NCI-H128 (cell line): Measurements from ENCODE around the gene CD84.
"Not testable (repeated sequence)": the region's sequence is repeated elsewhere in the genome, so short reads cannot be mapped to it uniquely, and the experiment has no call there.

Experiments used
- DNase-seq: peaks from one replicate; lab custom pipeline; 2025; ENCODE audit not compliant: unreplicated experiment; lab: John Stamatoyannopoulos, UW

CD84 gene

GRCh38 chr1:160575112-160575664 lies 4.1 kb downstream of the CD84 start:
- DNase-seq: no peak

- DNase-seq: no peak
These were observed 8.5 kb downstream of the CD84 start for GRCh38 chr1:160570840-160571239.

- DNase-seq: no peak
These were observed 9.5 kb downstream of the CD84 start for GRCh38 chr1:160569806-160570205.

- no peak for DNase-seq
These were observed 11.2 kb downstream of the CD84 start for GRCh38 chr1:160567858-160568682.

- DNase-seq: no peak
These were observed 12.0 kb downstream of the CD84 start for GRCh38 chr1:160567341-160567740.

GRCh38 chr1:160565564-160565963 lies 13.7 kb downstream of the CD84 start:
- DNase-seq: no peak

GRCh38 chr1:160563230-160563629 lies 16.1 kb downstream of the CD84 start:
- DNase-seq: not testable (repeated sequence)

- DNase-seq: not testable (repeated sequence)
These were observed 16.6 kb downstream of the CD84 start for GRCh38 chr1:160562745-160563144.

GRCh38 chr1:160560806-160561205 lies 18.5 kb downstream of the CD84 start:
- DNase-seq: no peak

GRCh38 chr1:160560045-160560705 lies 19.1 kb downstream of the CD84 start:
- no peak for DNase-seq

GRCh38 chr1:160559437-160559836 lies 19.9 kb downstream of the CD84 start:
- DNase-seq: not testable (repeated sequence)

GRCh38 chr1:160558660-160559380 lies 20.5 kb downstream of the CD84 start:
- DNase-seq: no peak

GRCh38 chr1:160553778-160554177 lies 25.5 kb downstream of the CD84 start:
- no peak for DNase-seq

- DNase-seq: no peak
These were observed 26.9 kb downstream of the CD84 start for GRCh38 chr1:160552425-160552824.

- DNase-seq: no peak
These were observed 28.7 kb downstream of the CD84 start for GRCh38 chr1:160550572-160551034.

GRCh38 chr1:160549665-160550006 lies 29.7 kb downstream of the CD84 start:
- DNase-seq: no peak

GRCh38 chr1:160548960-160549664 lies 30.2 kb downstream of the CD84 start:
- no peak for DNase-seq

- DNase-seq: no peak
These were observed 31.1 kb downstream of the CD84 start for GRCh38 chr1:160548183-160548582.

GRCh38 chr1:160547422-160547821 lies 31.9 kb downstream of the CD84 start:
- DNase-seq: no peak

GRCh38 chr1:160546942-160547341 lies 32.4 kb downstream of the CD84 start:
- DNase-seq: no peak

- no peak for DNase-seq
These were observed 34.6 kb downstream of the CD84 start for GRCh38 chr1:160544647-160545046.
